Adrenal gland (tissue), 5 donors: ENCODE results near the gene POLG2.

Experiments
- POLR2A ChIP-seq, 2 donors: fragments of 450-650 bp; IDR thresholded peaks; one replicate each; pipeline ENCODE4 v1.6.1; 2017; ENCODE audit warnings: antibody characterized with exemption in 2 of 2, mild to moderate bottlenecking in 2 of 2, moderate library complexity in 1 of 2
- TF ChIP-seq, protein P1 (sequence below), 6 experiments: fragments of 450-650 bp in 4 of 6; fragments of 200-600 bp in 2 of 6; sonication (generic) in 1 of 6; IDR thresholded peaks; 1 replicate in 5 of 6; 2 replicates in 1 of 6; pipeline versions ENCODE4 v1.5.1 to v1.8.0; 2016 to 2021; ENCODE audit warnings: antibody characterized with exemption in 6 of 6, mild to moderate bottlenecking in 2 of 6, moderate library complexity in 1 of 6
- donor health status: DM: no; HTN: no; CAD: no.

GRCh38 chr17:64515829-64516228 is 19.0 kb upstream of the POLG2 start:
- TF ChIP-seq, protein P1, sequence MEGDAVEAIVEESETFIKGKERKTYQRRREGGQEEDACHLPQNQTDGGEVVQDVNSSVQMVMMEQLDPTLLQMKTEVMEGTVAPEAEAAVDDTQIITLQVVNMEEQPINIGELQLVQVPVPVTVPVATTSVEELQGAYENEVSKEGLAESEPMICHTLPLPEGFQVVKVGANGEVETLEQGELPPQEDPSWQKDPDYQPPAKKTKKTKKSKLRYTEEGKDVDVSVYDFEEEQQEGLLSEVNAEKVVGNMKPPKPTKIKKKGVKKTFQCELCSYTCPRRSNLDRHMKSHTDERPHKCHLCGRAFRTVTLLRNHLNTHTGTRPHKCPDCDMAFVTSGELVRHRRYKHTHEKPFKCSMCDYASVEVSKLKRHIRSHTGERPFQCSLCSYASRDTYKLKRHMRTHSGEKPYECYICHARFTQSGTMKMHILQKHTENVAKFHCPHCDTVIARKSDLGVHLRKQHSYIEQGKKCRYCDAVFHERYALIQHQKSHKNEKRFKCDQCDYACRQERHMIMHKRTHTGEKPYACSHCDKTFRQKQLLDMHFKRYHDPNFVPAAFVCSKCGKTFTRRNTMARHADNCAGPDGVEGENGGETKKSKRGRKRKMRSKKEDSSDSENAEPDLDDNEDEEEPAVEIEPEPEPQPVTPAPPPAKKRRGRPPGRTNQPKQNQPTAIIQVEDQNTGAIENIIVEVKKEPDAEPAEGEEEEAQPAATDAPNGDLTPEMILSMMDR (IDR thresholded peaks at IDR 0.05), result no peak
- no peak for TF ChIP-seq POLR2A (IDR thresholded peaks at IDR 0.05)
